NCI-H2081 treated with DMSO at 0.1 percent for 48 hours (cell line): ENCODE results near the gene NFIB.

Experiments used
- DNase-seq: peaks from one replicate; lab custom pipeline; 2025; lab: John Stamatoyannopoulos, UW

Gene NFIB

DNA sequence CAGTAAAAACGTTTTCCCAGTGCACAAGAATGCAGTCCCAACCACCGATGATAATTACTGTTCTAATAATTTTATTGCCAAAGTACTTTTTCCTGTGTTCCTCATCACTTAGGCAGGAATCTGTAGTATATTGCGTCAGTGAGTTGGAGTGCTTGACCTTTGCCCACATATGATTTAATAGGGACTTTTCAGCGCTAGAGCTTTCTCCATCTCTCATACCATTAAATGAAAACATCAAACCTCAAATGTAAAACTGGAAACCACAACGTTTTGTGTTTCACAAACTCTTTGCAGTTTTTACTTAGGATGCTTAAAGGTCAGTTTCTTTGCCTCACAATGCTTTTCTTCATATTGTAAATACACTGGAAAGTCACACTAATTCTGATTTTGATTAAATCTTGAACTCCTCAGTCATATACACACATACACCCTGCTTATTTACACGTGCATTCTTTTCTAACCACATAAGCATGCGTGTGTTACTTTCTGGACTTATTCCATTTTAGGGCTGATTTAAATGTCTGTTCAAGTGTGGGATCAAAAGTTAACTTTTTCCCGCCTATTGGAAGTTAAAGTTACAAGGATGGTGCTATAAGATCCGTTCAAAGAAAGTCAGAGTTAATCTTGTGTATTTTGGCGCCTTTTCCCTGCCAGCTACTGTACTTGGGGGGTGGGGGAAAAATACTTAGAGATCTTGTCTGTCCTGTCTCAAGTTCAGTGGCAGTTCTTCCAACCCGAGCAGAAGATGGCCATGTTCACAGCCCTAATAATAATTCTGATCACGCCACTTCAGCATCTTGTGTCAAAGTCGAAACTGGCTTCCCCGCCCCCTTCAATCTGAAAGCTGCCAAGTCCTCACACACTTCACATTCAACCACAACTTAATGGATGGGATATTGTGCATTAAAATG, 6.6 kb upstream of the NFIB start:
- DNase-seq, result no peak

DNA sequence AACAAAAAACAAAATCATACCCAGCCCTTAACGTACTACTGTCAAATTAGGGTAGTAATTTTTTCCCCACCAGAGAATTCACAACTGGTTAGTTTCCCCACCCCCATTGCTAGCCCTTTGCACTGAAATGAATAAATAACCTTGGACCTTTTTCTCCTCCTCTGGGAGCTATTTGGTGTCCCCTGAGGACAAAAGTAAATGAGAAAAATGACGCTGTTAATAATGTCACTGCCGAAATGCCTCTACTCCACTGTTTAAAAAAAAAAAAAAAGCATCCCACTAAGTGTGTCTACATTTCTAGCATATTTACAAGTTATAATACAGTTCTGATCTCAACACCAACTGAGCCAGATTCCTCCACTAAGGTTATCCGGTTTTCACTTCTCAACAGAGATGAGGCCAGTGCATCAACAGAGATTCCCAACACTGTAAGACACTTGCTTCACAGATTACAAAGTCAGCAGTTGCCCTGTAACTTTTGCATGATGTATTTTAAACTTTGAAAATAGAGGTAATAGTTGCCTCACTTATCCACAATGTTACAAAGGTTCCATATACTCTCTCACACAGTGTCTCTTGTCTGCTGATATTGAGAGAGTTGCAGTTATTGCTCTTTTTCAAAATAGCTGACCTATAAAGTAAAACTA, 5.1 kb upstream of the NFIB start:
- DNase-seq, result no peak

DNA sequence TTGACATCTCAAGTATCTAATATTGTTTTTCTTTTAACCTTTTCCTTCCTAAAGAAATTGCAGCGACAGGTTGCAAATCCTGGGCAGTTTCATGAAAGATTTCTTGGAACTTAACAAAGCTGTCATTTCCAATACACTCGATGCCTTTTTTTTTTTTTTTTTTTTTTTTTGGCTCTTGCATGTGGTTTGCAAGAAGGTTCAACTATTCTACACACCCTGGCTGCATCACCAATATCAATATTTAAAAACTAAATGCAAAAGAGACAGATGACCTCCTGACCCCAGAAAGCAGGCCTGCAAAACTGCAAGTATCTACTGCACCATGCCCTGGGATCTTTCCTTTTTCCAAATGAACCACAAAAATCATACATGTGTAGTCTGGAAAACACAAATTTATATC, 4.4 kb upstream of the NFIB start:
- DNase-seq, result no peak

DNA sequence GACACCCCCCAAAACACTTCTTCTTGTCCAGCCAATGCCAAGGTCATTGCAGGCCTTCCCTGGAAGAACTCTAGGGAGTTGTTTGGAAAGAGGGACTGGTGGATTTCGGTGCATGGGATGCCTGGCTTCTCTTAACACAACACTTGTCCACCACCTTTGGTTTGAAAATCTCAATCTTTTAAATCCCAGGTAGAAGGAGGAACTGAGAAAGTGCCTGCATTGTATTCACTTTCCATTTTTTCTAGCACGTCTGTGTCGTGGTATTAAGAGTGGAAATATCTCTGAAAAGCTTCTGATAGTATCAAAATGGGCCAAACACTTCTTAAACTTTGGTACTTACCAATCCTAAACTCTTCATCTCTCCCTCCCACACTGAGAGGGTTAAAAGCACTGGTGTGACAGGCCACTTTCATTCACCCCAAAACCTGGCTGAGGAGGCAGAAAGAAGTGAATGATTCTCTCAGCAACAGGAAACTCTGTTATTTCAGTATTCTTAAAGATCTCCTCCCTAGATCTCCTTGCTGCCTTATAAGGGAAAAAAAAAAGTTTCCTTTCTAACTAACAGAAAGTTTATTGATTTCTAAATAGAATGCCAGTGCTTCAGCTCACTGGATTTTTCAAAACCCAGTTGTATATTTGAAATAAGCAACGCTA, 3.9 kb upstream of the NFIB start:
- no peak for DNase-seq

DNA sequence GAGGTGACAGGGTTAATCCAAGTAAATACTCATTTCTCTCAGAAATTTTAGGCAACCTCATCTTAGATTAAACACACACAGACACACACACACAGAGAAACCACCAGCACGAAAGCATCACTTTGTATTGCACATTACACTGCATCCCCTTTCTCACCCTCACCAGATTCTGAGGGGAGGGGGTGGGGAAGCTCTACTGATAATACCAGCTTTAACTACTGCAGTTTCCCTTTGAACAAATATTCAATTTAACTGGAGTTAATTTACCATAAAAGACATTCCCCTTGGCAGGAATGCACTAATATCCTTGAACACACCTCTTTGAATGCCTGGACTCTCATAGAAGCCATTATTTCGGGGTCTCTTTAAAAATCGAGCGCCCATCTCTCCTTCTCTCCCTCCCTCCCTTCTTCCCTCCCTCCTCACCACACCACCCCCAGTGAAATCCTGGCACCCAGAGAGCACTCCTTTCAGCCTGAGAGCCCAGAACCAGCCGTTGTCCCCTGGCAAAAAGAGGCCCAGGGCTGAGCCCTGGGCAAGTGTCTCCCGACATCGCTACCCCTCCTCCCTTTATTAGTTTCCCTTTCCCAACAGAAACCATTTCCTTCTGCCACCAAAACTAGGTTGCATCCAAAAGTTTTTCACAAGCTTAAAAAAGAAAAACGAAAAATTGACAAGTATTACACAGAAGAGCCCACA, 2.8 kb upstream of the NFIB start:
- no peak for DNase-seq

DNA sequence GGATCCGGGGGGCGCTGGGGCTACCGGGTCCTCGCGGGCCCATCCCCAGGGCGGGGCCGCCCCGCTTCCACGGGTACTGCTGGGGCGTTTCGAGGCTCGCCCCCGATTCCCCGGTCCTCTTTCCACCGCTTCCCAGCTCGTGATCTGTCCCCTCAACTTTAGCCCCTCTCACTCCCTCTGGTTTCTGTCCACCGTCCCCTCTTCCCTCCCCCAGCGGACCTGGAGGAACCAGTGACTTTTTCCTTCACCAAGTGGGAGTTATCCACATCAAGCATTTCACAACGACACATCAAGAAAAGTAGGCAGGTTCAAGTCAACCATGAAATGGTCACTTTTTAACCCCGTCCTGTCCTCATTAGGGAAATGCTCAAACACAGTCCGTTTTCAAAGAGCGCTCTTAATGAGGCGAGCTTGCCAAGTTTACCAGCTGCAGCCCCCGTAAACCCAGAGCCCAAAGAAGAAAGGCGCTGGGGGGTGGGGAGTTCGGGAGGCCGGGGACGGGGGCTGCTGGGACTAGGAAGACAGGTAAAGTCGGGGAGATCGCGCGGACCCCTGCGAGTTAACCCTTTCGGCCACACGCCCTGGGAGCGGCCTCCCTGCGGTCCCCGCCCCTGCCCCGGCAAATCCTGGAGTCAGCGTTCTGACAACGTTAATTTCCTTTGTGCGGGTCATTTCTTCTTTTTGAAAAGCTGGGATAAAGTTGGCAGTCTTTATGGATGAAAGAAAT, 2.1 kb upstream of the NFIB start:
- no peak for DNase-seq

DNA sequence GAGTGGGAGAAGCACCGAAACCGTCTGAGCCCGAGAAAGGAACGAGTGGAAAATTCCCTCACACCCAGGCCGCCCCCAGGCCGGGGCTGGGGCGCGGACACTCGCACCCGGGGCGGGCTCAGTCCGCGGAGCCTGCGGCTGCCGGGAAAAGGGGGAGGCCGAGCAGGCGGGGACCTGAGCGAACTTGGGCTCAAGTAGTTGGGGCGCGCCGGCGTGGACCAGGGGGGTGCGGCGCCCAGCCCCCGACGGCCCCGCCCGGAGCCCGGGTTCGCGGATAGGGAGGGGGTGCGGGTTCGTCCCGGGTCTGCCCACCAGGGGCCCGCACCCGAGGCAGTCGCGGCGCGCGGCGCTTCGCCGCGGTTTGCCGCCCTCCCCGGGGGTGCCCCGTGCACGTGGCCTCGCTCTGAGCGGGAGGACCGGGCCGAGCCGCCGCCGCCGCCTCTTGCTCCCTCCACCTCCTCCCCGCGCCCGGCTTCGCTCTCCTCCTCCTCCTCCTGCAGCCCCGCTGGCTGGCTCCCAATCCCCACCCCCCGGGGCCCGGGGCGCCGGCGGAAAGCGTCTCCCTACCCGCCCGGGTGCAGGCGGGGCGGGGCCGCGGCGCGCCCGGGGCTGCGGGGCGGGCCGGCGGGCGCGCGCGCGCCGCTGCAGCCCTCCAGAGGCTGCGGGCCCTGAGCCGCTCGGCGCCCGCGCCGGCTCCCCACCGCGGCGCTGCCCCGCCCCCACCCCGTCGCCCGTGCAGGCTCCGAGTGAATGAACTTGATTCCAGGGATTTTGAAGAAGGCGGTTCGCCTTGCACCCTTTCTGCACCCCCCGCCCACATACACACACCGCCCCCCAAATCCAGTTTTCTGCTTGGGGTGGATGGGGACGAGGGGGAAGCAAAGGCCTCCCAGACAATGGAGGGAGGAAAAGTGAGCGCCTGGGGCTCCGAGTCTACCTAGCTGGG, 1.3 kb upstream of the NFIB start:
- DNase-seq, result peak; percentile 57

DNA sequence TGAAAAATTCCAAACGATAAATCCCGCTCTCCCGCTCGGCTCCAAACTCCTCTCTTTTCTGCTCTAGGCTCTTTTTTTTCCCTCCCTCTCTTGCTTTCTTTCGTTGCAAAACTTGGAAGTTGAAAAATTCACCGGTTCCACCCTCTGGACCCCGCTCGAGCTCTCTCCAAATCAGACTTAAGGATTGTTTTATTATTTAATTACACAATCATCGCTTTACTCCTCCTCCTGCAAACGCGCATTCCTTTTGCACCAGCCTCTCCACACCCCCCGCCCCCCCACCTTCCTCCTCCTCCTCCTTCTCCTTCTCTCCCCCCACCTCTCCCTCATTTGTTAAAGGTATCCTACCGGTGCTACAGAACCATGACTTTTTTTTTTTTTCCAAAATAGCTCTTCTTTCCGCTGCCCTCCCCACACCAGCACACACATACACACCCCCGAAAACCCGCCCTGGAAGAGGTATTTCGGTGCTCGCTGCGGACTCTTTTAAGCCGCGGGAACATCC, 535 bp upstream of the NFIB start:
- DNase-seq, result peak; percentile 60

DNA sequence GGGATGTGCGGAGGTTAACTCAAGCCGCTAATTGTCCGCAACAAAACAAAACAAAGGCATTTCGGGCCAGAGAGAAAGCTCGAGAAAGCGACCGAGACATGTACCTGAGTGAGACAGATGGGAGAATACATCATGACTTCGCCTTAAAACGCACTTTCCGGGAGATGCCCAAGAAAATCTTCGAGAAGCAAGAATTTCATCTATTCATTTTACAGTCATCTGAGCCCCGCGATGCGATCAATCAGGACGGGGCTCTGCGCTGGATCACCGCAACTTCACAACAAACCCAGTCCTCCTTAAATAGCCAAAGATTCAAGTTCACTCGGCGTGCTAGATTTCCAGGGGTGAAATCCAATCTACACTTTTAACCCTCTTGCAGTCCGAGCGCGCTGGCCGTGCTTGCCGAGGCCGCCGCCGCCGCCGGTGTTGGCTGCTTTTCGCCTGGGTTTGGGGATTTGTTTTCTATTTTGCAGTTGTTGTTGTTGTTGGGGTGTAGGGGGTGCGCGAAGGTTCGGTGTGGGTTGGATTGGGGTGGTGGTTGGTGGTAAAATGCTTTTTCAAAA, 482 bp downstream of the NFIB start:
- no peak for DNase-seq

DNA sequence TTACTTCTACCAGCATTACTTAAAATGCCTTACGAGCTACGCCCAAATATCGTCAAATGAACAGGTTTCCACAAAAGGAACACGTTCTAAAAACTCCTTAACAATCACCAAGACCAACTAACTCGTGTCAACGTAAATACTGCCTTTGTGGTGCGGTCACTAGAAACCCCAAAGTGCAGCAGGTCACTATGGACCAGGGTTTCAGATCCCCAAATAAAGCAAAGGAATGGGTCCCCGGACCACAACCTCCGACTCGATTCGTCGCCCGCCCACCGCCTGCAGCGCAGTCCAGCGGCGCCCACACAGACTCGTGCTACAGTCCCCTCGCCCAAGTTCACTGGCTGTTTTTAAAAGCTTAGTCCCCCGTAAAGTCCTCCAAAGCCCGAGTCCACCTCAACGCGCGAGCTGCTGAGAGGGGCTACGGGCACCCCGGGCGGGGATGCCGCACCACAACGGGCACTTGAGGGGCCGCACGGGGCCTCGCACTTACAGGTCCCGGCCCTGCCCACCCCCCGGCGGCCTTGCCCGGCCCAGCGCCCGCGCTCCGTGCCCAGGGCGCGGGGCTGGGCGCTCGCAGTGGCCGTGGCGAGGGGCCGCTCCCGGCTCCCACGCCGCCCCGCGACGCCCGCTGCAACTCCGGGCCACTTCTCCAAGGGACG, 1.1 kb downstream of the NFIB start:
- DNase-seq, result no peak

DNA sequence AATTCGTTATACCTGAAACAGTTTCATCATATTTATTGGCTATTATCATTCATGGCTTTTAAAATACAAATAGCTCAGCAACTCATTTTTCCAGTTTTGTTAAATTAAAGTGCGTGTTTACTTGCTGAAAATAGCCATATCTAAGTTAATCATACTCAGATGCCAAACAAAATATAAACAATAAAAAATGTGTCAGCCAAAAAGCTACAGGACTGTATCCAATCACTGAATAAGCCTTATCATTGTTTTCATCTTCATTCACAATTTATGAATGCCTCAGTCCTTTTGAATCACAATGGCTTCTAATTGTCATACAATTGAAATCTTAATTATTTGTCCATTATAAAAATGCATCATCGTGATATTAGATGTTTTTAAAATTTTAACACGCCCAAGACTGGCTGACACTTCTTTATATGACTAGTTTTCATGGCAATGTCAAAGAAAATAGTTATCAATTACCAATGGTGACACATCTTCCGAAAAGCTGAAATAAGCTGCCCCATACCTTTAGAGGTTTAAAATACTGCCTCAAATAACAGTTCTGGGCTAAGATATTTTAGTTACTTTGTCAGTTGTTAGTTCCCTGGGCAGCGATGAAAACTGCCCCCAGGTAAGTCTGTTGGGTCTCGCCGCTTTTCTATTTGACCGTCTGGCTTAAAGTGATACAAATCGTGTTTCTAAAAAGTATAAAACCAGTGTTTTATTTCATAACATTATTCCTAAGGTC, 1.8 kb downstream of the NFIB start:
- DNase-seq, result no peak

DNA sequence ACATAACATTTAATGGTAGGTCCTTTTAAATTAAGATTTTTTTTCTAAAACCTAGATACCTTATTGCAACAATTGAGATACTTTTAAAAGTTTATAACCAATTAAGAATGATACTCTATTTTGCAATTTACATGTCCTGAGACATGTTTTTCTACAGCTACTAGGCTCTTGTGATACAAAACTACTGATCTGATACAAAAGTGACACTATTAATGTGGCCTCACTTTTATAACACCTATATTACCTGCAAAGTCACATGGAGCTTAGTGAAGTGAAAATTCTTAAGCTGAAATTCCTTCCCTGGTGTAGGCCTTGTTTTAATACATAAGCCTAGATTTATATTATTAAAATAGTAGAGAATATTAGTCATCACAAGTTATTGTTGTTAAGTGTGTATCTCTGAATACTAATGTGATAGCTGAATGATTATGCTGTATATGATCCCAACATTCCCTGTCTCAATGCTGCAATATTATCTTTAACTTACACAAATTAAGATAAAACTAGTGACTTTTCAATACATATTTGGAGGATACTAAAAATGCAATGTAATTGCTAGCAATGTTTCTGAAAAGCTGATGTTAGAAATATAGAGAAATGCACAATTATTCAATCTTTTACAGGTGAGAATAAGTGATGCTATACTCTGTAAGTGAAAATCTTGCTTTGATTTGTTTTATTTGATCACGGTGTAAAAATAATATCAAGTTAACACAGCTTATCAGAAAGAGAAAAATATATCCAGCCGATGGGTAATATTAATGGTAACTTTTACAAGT, 2.6 kb downstream of the NFIB start:
- no peak for DNase-seq

DNA sequence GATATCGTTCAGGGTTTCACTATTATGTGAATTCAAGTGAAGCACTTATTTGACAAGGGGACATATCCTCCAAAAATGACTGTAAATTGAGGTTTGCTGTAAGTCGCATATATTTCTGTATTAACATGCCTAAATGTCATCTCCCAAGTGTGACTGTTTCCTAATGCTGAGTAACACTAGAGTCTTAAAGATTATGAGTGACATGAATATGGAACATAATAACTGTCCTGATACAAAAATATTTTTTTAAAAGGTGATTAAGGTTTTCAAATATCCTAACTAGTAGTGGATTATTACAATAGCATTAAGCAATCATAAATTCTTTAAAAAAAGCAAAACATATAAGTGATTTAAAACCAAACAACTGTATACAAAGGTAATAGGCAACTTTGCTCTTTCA, 3.6 kb downstream of the NFIB start:
- no peak for DNase-seq

DNA sequence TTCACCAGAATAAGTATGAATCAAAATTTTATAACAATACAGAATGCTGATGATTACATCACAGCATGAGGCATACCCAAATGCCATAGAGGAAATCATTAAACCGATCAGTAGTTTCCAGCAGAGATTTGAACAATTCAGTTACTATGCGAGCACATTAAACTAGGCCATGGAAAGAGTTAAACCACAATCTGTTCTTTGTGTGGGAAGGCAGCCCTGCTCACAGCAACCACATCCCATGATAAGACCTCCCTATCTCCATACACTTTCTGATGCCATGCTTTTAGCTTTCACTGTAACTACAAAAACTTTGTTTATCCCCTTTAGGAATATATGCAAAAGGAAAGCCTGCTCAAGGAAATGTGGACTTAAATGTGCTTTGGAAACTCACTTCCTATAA, 4.5 kb downstream of the NFIB start:
- no peak for DNase-seq

DNA sequence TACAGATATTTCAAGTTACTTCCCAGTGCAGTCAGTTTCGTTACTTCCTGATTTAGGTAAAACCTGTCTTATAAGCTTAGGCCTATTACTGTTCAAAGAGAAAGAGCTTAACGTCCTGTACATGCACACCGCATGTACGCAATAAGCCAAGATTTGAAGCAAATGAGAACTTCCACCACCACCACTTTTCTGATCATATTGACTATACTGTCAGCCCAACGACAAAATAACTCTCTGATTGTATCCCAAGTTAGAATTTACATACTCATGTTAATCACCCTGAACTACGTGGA, 5.1 kb downstream of the NFIB start:
- no peak for DNase-seq

DNA sequence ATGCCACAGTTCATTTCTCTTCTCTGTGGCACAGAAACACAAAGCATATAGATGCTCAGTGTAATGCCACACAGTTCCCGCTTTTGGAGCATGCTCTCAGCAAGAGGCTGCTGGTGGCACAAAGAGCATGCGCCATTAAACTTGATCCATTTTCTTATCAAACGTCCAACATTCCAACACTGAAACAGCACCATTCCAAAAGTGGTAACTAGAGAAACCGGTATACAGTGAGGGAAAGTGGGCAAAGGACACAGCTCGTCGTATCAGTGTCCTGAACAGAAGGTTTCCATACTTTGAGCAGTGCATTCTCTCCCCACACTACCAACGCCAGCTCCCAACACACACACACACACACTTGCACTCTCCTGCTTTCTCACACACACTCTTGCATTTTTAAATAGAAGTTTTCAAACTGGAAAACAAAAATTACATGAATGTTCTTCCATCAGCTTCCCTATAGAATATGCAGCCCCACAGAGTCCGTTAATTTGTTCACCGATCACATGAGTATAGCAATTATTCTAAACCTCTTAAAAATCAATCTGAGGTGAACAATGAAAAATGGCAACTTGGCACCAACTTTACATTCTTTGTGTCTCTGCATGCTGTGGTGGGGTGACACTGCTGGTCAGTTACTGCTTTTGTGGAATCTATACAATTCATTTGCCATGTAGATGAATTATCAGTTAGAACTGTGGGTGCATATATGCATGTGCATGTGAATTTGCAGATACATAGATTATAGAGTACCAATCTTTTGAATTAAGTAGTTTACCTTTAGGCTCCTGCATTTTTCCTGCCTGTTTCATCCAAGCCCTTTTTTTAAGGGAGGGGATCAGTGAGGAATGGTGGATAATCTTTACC, 5.7 kb downstream of the NFIB start:
- DNase-seq, result no peak
